K562 (cell line): ENCODE results near the gene PSMC1. TPM values are rescaled to one million over a fixed set of nuclear protein-coding genes. Genes with fewer than 3 reads are reported as not detected.
A peak's percentile ranks its signal among the peaks of the same experiment; 100 is the strongest.

Experiments
- ATF4 ChIP-seq: fragments of 450-650 bp; formaldehyde crosslinking; IDR thresholded peaks from 2 replicates; pipeline ENCODE4 v1.4.0; 2022; ENCODE audit warnings: mild to moderate bottlenecking, moderate library complexity
- CBX3 ChIP-seq, 2 experiments: IDR thresholded peaks; 1 replicate in 1 of 2; 2 replicates in 1 of 2; pipeline ENCODE4 v1.6.1; 2012; ENCODE audit warnings: inconsistent platforms in 2 of 2, low read length in 2 of 2, borderline replicate concordance in 1 of 2, control low read depth in 1 of 2
- CHAMP1 ChIP-seq: fragments of 450-650 bp; IDR thresholded peaks from 2 replicates; pipeline ENCODE4 v1.6.1; 2016; ENCODE audit warnings: mild to moderate bottlenecking
- EP300 ChIP-seq: IDR thresholded peaks from 2 replicates; pipeline ENCODE4 v1.6.1; 2012; ENCODE audit warnings: low read length, improper control_type of control experiment
- GABPB1 ChIP-seq: sonication (generic); formaldehyde crosslinking; IDR thresholded peaks from 2 replicates; pipeline ENCODE4 v1.8.0; 2022; ENCODE audit warnings: mild to moderate bottlenecking, missing genetic modification reagents
- GTF2F1 ChIP-seq: IDR thresholded peaks from 2 replicates; pipeline ENCODE4 v1.6.1; 2011; ENCODE audit warnings: low read depth, low read length, improper control_type of control experiment
- LEF1 ChIP-seq: fragments of 450-650 bp; IDR thresholded peaks from 2 replicates; pipeline ENCODE4 v1.6.1; 2016; ENCODE audit warnings: mild to moderate bottlenecking
- MAZ ChIP-seq, 2 experiments: fragments of 450-650 bp in 1 of 2; sonication (generic) in 1 of 2; formaldehyde crosslinking; IDR thresholded peaks in 1 of 2; conservative IDR thresholded peaks in 1 of 2; 2 replicates each; pipeline versions ENCODE4 v1.4.0 to v1.5.0; 2020; ENCODE audit warnings: mild to moderate bottlenecking in 1 of 2, missing genetic modification reagents in 1 of 2
- MBD2 ChIP-seq: sonication (generic); IDR thresholded peaks from 2 replicates; pipeline ENCODE4 v1.6.1; 2016; ENCODE audit warnings: low read depth, borderline replicate concordance
- MED1 ChIP-seq: sonication (generic); formaldehyde crosslinking; IDR thresholded peaks from 2 replicates; pipeline ENCODE4 v1.8.1; 2023; ENCODE audit warnings: missing genetic modification reagents, borderline replicate concordance
- MEF2A ChIP-seq: IDR thresholded peaks from 2 replicates; pipeline ENCODE4 v1.6.1; 2011; ENCODE audit warnings: low read depth, mild to moderate bottlenecking, low read length, moderate library complexity; ENCODE audit not compliant: control insufficient read depth
- NBN ChIP-seq: fragments of 450-650 bp; IDR thresholded peaks from 2 replicates; pipeline ENCODE4 v1.6.1; 2016; ENCODE audit warnings: low read depth, mild to moderate bottlenecking
- TARDBP ChIP-seq: fragments of 450-650 bp; IDR thresholded peaks from 2 replicates; pipeline ENCODE4 v1.6.1; 2016
- TCF7 ChIP-seq: sonication (generic); IDR thresholded peaks from 2 replicates; pipeline ENCODE4 v1.6.1; 2016; ENCODE audit warnings: antibody characterized with exemption, borderline replicate concordance
- ZNF354B ChIP-seq: fragments of 250-450 bp; sonication (Bioruptor Pico); IDR thresholded peaks from 2 replicates; pipeline ENCODE4 v1.4.0; 2020
- ZNF644 ChIP-seq: fragments of 200-800 bp; sonication (Bioruptor generic); IDR thresholded peaks from 2 replicates; pipeline ENCODE4 v1.6.1; 2016; ENCODE audit warnings: low read depth, missing genetic modification characterization, missing compliant biosample characterization
- ZNF695 ChIP-seq: fragments of 450-650 bp; formaldehyde crosslinking; IDR thresholded peaks from 2 replicates; pipeline ENCODE4 v1.4.0; 2020; ENCODE audit warnings: mild to moderate bottlenecking, moderate library complexity
- polyA plus RNA-seq, 8 experiments: library from polyadenylated mRNA; depleted of rRNA in 4 of 8; stranded (reverse) in 5 of 8; unstranded in 3 of 8; fragments of >200 nt; fragmentation: Nextera tagmentation in 2 of 8; fragmentation: Illumina TruSeq in 1 of 8; extraction: Ambion mirVana in 2 of 8; extraction: Trizol in 1 of 8; gene quantifications; 2 replicates each; pipeline versions ENCODE4 v1.2.1 to v1.2.3, GENCODE V29; 2011 to 2014; ENCODE audit warnings: inconsistent platforms in 1 of 8, missing spikeins in 1 of 8
- total RNA-seq, 7 experiments: library from RNA; depleted of rRNA in 6 of 7; stranded (reverse); fragments of >200 nt in 6 of 7; fragmentation: Illumina TruSeq in 2 of 7; extraction: Trizol in 2 of 7; gene quantifications; 2 replicates each; pipeline versions ENCODE4 v1.2.1 to v1.2.3, GENCODE V29; 2011 to 2021; ENCODE audit warnings: low replicate concordance in 1 of 7
- TF ChIP-seq, protein P1 (sequence below): fragments of 450-650 bp; IDR thresholded peaks from 2 replicates; pipeline ENCODE4 v1.7.0; 2016; ENCODE audit warnings: borderline replicate concordance
- TF ChIP-seq, protein P2 (sequence below): fragments of 250-450 bp; sonication (Bioruptor Pico); IDR thresholded peaks from 2 replicates; pipeline ENCODE4 v1.8.0; 2022; ENCODE audit warnings: moderate library complexity, mild to moderate bottlenecking, inconsistent platforms

The PSMC1 gene
- total and polyA plus RNA-seq, 9 of the 15 experiments (the other 6 are each of a cell fraction or from before 2014, with no cell fraction given), result 87.8 to 276 (median 165) TPM

DNA sequence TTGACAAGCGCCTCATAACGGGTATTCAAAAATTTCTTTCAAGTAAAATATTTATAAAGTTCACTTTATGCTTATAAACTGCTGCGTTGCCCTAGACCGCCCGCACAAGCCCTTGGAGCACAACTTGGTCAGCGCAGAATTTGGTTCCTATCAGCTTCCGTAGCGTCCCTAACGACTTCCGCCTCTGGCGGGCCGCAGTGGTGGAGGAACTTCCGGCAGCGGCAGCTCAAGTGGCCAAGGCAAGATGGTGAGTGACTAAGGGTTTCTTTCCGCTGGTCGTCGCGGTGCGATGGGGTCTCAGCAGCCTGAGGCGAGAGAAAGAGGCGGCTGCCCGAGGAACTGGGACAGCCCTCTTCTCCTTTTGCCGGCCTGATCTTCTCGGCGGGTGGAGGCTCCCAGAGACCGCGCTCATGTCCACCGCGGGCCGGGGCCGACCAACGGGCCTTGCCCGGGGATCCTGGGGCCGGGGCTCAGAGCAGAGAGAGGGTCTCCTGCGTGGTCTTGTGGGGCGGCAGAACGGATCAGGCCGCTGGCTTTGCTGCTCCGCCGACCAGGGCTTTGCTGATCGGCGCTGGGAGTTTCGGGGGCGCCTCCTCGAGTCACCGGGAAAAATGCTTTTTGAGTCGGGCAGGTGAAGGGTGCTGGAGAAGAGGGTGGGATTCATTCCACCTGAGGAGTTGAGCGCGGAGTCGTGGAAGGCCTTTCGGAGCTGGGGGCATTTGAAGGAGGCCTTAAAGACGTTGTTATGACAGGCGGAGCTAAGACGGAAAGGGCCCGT is at the start of gene PSMC1 (continued):
- TF ChIP-seq, protein P1, sequence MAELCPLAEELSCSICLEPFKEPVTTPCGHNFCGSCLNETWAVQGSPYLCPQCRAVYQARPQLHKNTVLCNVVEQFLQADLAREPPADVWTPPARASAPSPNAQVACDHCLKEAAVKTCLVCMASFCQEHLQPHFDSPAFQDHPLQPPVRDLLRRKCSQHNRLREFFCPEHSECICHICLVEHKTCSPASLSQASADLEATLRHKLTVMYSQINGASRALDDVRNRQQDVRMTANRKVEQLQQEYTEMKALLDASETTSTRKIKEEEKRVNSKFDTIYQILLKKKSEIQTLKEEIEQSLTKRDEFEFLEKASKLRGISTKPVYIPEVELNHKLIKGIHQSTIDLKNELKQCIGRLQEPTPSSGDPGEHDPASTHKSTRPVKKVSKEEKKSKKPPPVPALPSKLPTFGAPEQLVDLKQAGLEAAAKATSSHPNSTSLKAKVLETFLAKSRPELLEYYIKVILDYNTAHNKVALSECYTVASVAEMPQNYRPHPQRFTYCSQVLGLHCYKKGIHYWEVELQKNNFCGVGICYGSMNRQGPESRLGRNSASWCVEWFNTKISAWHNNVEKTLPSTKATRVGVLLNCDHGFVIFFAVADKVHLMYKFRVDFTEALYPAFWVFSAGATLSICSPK, result no peak
- TF ChIP-seq ATF4 (no peak), CBX3 (IDR thresholded peaks at IDR 0.05; ENCODE audit: borderline replicate concordance in 1 of 2, low read length in 2 of 2) (peak in 1 of 2 experiments; percentile 94; a peak in 2 of 3 replicates), NBN (no peak), TARDBP (no peak), TCF7 (no peak), ZNF644 (no peak), ZNF354B (CRISPR knock-in tag) (no peak), GTF2F1 (no peak), MBD2 (peak; percentile 54; the same call in 1 of the 2 replicates), MEF2A (no peak), LEF1 (no peak), MED1 (CRISPR knock-in tag) (no peak), GABPB1 (peak; percentile 92), MAZ (CRISPR knock-in tag; conservative IDR thresholded peaks at IDR 0.05 in 1 of 2, IDR thresholded peaks at IDR 0.05 in 1 of 2) (peak in 1 of 2 experiments; percentile 32; a peak in 1 of 4 replicates), CHAMP1 (peak; percentile 63; the same call in 1 of the 2 replicates), ZNF695 (CRISPR knock-in tag) (no peak), EP300 (peak; percentile 58)
- TF ChIP-seq, protein P2, sequence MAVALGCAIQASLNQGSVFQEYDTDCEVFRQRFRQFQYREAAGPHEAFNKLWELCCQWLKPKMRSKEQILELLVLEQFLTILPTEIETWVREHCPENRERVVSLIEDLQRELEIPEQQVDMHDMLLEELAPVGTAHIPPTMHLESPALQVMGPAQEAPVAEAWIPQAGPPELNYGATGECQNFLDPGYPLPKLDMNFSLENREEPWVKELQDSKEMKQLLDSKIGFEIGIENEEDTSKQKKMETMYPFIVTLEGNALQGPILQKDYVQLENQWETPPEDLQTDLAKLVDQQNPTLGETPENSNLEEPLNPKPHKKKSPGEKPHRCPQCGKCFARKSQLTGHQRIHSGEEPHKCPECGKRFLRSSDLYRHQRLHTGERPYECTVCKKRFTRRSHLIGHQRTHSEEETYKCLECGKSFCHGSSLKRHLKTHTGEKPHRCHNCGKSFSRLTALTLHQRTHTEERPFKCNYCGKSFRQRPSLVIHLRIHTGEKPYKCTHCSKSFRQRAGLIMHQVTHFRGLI (CRISPR knock-in tag), result no peak
